Mesothelial cell of epicardium (in vitro differentiated cells): ENCODE data around the gene CDK4. TPM values are rescaled to one million over a fixed set of nuclear protein-coding genes. Genes with fewer than 3 reads are reported as not detected.
A peak's percentile ranks its signal among the peaks of the same experiment; 100 is the strongest.

Experiments
- DNase-seq, 2 experiments: peaks; one replicate each; pipeline ENCODE4 v3.0.0; 2021; ENCODE audit warnings: low spot score in 2 of 2; ENCODE audit not compliant: unreplicated experiment in 2 of 2
- H3K27ac Mint-ChIP-seq: 2 replicates; pipeline ENCODE4 v1.8.0; 2021; ENCODE audit warnings: mixed read lengths
- H3K27me3 Mint-ChIP-seq: 2 replicates; pipeline ENCODE4 v1.8.0; 2021; ENCODE audit warnings: low read depth, mixed read lengths
- H3K36me3 Mint-ChIP-seq: 2 replicates; pipeline ENCODE4 v1.8.0; 2021; ENCODE audit warnings: mixed read lengths
- H3K4me1 Mint-ChIP-seq: 2 replicates; pipeline ENCODE4 v1.8.0; 2021; ENCODE audit warnings: mixed read lengths
- H3K4me3 Mint-ChIP-seq: 2 replicates; pipeline ENCODE4 v1.8.0; 2021; ENCODE audit warnings: mild to moderate bottlenecking, moderate library complexity, mixed read lengths
- H3K9me3 Mint-ChIP-seq: 2 replicates; pipeline ENCODE4 v1.8.0; 2021; ENCODE audit warnings: mixed read lengths
- total RNA-seq: library from RNA; stranded (reverse); gene quantifications from 3 replicates; pipeline ENCODE4 v1.2.1, GENCODE V29; 2021
- TF ChIP-seq, protein P1 (sequence below): fragments of 200-600 bp; sonication (generic); IDR thresholded peaks from one replicate; pipeline ENCODE4 v1.5.0; 2021; ENCODE audit warnings: antibody characterized with exemption; ENCODE audit not compliant: unreplicated experiment

Gene CDK4
- total RNA-seq, 1 donor from 2014 or later = 171 TPM

DNA sequence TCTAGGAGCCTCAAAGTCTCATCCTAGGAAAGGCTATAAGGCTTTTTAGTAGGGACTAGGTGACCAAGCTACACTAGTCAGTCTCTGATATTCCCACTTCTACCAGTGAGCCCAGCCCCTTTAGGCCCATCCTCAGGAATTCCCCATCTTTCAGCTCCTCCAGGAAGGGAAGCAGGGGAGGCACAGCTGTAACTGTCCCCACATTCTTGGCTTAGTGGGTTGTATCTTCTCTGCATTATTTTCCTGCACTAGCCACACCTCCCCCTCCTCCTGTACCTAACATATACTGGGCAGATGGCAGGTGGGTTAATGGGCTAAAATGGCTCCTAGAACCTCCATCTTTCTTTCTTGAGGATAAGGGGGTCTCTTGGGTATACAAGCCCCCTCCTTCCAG lies 15.2 kb upstream of the CDK4 start:
- peaks cover 30% of the 10 kb centered on the region for H3K4me1 Mint-ChIP-seq
- TF ChIP-seq, protein P1, sequence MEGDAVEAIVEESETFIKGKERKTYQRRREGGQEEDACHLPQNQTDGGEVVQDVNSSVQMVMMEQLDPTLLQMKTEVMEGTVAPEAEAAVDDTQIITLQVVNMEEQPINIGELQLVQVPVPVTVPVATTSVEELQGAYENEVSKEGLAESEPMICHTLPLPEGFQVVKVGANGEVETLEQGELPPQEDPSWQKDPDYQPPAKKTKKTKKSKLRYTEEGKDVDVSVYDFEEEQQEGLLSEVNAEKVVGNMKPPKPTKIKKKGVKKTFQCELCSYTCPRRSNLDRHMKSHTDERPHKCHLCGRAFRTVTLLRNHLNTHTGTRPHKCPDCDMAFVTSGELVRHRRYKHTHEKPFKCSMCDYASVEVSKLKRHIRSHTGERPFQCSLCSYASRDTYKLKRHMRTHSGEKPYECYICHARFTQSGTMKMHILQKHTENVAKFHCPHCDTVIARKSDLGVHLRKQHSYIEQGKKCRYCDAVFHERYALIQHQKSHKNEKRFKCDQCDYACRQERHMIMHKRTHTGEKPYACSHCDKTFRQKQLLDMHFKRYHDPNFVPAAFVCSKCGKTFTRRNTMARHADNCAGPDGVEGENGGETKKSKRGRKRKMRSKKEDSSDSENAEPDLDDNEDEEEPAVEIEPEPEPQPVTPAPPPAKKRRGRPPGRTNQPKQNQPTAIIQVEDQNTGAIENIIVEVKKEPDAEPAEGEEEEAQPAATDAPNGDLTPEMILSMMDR = no peak
- DNase-seq = no peak
- peaks cover 62% of the 10 kb centered on the region for H3K27me3 Mint-ChIP-seq
- no peak overlapping the region for H3K4me3 Mint-ChIP-seq
- H3K27ac Mint-ChIP-seq = no peak overlapping the region
- no peaks in the 10 kb centered on the region for H3K9me3 Mint-ChIP-seq
- peaks cover 8% of the 10 kb centered on the region for H3K36me3 Mint-ChIP-seq

GRCh38 chr12:57766464-57767304 lies 14.6 kb upstream of the CDK4 start, which contains the start of gene CYP27B1:
Gene CYP27B1, minus strand, starts transcription at chr12:57767078. Its CDS starts 37 bp downstream, at chr12:57767041.
- H3K36me3 Mint-ChIP-seq = peaks cover 8% of the 10 kb centered on the region
- TF ChIP-seq, protein P1 = no peak
- peaks cover 27% of the 10 kb centered on the region for H3K4me1 Mint-ChIP-seq
- peak within 1 kb of the TSS; percentile 53 for H3K4me3 Mint-ChIP-seq
- no peak for DNase-seq
- H3K9me3 Mint-ChIP-seq = no peaks in the 10 kb centered on the region
- H3K27me3 Mint-ChIP-seq = peaks cover 67% of the 10 kb centered on the region
- no peak within 1 kb of the TSS for H3K27ac Mint-ChIP-seq

- Mint-ChIP-seq H3K36me3 (peaks cover 10% of the 10 kb centered on the region), H3K4me3 (peak overlapping the region; percentile 53), H3K4me1 (peaks cover 22% of the 10 kb centered on the region), H3K9me3 (no peaks in the 10 kb centered on the region), H3K27ac (no peak overlapping the region), H3K27me3 (peaks cover 75% of the 10 kb centered on the region)
- TF ChIP-seq, protein P1 = no peak
- DNase-seq = no peak
These were observed 13.8 kb upstream of the CDK4 start for GRCh38 chr12:57765698-57766463.

DNA sequence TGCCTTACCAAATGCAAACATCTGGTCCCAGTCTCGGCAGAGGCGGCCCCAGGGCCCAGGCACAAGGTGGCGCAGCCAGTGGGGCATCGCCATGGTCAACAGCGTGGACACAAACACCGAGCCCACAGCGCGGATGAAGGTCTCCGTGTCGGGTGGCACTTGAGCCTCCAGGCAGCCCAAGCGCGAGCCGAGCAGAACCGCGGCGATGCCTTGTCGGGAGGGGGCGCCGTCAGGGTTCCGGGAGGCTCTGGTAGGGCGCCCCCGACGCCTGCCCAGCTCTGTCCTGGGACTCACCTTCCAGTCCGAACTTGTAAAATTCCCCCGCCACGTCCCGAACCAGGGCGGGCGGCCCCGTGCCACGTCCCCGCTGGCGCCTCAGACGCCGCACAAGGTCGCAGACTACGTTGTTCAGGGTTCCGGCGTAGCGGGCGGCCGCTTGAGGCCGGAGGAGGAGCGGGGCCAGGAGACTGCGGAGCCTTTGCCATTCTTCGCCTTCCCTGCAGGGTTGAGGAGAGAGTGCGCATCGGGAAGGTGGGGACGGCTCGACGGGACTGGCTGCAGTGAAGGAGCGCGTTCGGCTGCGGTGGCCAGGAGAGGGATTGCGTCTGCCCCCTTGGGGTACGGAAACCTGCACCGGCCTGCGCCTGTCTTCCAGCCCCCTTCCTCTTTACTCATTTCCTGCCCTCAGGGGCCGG lies 13.0 kb upstream of the CDK4 start:
- peaks cover 83% of the 10 kb centered on the region for H3K27me3 Mint-ChIP-seq
- peaks cover 10% of the 10 kb centered on the region for H3K36me3 Mint-ChIP-seq
- peaks cover 22% of the 10 kb centered on the region for H3K4me1 Mint-ChIP-seq
- H3K27ac Mint-ChIP-seq = no peak overlapping the region
- no peaks in the 10 kb centered on the region for H3K9me3 Mint-ChIP-seq
- peak overlapping the region; percentile 52 for H3K4me3 Mint-ChIP-seq
- peak in 1 of 2 experiments; percentile 45 for DNase-seq
- TF ChIP-seq, protein P1 = no peak

DNA sequence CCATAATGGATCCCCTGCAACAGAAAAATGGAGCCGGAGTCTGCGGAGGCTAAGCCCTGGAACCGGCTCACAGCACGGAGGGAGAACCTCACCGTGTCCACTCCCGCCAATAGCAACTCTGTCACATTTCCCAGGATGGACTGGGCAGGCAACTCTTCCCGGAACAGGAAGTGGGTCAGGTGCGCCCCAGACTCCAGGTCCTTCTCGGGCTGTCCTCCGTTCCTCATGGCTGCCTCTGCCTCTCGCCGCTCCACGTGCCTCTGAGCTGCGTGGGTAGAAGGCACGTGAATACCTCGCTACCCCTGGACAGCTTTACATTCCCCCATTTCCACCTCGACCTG lies 12.5 kb upstream of the CDK4 start:
- DNase-seq = no peak
- no peak overlapping the region for H3K27ac Mint-ChIP-seq
- peak overlapping the region; percentile 34 for H3K4me3 Mint-ChIP-seq
- TF ChIP-seq, protein P1 = no peak
- H3K4me1 Mint-ChIP-seq = peaks cover 22% of the 10 kb centered on the region
- H3K9me3 Mint-ChIP-seq = no peaks in the 10 kb centered on the region
- peaks cover 6% of the 10 kb centered on the region for H3K36me3 Mint-ChIP-seq
- peaks cover 87% of the 10 kb centered on the region for H3K27me3 Mint-ChIP-seq
